ENCODE measurements around the gene DCDC2C. TPM values are rescaled to one million over a fixed set of nuclear protein-coding genes. Genes with fewer than 3 reads are reported as not detected.

The DCDC2C gene
- total and polyA plus RNA-seq, 9 of the 15 experiments (the other 6 are each of a cell fraction or from before 2014, with no cell fraction given): not detected

DNA sequence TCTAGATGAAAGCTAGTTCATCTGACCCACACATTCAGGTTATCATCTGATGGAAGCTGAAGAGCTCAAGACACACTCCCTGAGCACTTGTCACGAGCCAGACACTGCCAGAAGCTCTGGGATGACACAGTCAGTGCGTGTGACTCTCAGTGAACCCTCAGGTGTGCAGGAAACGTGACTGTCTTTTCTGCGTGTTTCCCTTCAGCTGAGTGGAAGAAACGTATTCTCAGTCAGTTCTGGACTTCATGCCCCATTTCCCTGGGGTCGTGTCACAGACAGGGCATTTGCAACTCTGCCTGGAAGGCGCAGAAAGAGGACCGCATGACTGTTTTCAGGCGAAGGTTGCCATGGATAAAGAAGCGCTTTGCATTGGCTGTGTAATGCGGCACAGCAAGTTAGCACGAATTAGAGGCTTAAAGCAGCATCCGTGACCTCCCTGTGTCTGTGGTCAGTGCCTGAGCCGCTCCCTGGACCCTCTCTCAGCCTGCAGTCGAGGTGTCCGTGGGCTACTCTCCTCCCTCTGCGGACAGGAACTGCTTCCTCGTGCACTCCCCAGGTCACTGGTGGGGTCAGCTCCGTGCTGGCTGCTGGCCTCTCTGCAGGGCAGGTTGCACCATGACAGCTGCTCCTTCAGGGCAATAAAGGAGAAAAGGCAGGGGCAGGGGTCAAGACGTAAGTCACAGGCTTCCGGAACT, 48.7 kb upstream of the DCDC2C start (continued):
- TF ChIP-seq, protein P1, sequence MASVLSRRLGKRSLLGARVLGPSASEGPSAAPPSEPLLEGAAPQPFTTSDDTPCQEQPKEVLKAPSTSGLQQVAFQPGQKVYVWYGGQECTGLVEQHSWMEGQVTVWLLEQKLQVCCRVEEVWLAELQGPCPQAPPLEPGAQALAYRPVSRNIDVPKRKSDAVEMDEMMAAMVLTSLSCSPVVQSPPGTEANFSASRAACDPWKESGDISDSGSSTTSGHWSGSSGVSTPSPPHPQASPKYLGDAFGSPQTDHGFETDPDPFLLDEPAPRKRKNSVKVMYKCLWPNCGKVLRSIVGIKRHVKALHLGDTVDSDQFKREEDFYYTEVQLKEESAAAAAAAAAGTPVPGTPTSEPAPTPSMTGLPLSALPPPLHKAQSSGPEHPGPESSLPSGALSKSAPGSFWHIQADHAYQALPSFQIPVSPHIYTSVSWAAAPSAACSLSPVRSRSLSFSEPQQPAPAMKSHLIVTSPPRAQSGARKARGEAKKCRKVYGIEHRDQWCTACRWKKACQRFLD (CRISPR knock-in tag; IDR thresholded peaks at IDR 0.05): no peak
- no peak for TF ChIP-seq ZNF507 (tag; conservative IDR thresholded peaks at IDR 0.05)
- no peak for TF ChIP-seq ETV6 (IDR thresholded peaks at IDR 0.05; ENCODE audit: borderline replicate concordance in 1 of 2, low read depth in 2 of 2, low read length in 1 of 2)
- TF ChIP-seq ETV6 (CRISPR knock-in tag; IDR thresholded peaks at IDR 0.05; ENCODE audit: borderline replicate concordance): no peak
- TF ChIP-seq GABPB2 (CRISPR knock-in tag; conservative IDR thresholded peaks at IDR 0.05): no peak
- no peak for TF ChIP-seq PURB (CRISPR knock-in tag; IDR thresholded peaks at IDR 0.05; ENCODE audit: low read depth)

DNA sequence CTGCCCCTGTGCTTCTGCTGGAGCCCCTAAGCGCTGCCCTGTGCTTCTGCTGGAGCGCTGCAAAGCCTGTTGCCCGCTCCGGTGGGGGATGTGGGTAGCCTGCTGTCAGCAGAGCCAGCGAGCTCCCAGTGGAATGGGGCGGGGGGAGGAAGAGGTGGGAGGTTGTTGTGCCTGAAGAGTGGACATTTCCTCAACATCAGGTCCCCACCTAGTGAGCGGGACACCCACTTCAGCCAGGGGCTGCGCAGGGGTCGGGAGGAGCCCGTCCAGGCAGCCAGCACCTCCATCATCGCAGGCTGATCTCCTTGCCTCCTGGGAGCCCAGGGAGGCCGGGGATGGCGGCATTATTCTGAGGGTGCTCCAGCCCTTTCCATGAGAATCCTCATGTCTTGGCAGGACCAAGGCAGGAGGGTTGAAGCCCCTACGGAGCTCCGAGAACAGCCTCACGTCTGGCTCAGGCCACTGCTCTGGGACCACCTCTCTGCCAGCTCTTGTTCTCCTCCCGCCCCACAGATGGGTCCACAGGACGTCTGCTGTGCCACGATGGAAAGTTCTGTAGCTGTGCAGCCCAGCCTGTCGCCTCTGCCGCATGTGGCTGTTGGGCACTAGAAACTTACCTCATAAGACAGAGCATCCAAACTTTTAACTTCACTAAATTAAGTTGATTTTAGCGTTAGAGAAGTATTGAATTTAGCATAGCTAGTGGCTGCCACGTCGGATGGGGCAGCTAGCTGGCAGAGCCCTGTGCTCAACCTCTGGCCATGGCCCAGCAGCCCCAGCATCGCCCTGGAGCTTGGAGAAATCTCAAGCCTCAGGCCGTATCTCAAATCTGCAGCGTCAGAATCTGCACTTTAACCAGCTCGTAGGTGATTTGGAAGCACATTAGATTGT, 47.3 kb upstream of the DCDC2C start:
- POLR2A ChIA-PET: interaction anchor here (0.5 to 1.0 kb wide), 4 partner anchors 100 to 820 kb away, joined by 3 to 5 read pairs (median 4); no protein-coding TSS in a partner anchor
- no peak for TF ChIP-seq ZBTB1 (CRISPR knock-in tag; IDR thresholded peaks at IDR 0.05; ENCODE audit: borderline replicate concordance, low read depth)
- TF ChIP-seq, protein P2, sequence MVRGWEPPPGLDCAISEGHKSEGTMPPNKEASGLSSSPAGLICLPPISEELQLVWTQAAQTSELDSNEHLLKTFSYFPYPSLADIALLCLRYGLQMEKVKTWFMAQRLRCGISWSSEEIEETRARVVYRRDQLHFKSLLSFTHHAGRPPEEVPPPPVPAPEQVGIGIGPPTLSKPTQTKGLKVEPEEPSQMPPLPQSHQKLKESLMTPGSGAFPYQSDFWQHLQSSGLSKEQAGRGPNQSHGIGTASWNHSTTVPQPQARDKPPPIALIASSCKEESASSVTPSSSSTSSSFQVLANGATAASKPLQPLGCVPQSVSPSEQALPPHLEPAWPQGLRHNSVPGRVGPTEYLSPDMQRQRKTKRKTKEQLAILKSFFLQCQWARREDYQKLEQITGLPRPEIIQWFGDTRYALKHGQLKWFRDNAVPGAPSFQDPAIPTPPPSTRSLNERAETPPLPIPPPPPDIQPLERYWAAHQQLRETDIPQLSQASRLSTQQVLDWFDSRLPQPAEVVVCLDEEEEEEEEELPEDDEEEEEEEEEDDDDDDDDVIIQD (CRISPR knock-in tag; IDR thresholded peaks at IDR 0.05): no peak
- no peak for TF ChIP-seq ZC3H4 (CRISPR knock-in tag; IDR thresholded peaks at IDR 0.05; ENCODE audit: borderline replicate concordance)
- TF ChIP-seq NR2C2 (CRISPR knock-in tag; IDR thresholded peaks at IDR 0.05): no peak
- TF ChIP-seq NR2C2 (tag; IDR thresholded peaks at IDR 0.05): 0 out of 2 replicates have a peak, but pooled peaks have one; percentile 85

More for the DNA sequence above, 47.3 kb upstream of the DCDC2C start:
- FAIRE-seq (no peak), ATAC-seq (no peak), DNase-seq (ENCODE audit: extremely low read depth in 1 of 4, low spot score in 3 of 4) (no peak)
- no TSS peak for BruUV-seq (replicated peaks)
- in situ Hi-C loops (cut with MboI) (loop anchor here (10.0 to 25.0 kb wide), 3 partner anchors 161 to 1544 kb away; no protein-coding TSS in a partner anchor), intact Hi-C loops (cut with micrococcal nuclease) (no loop called here)
- H3K4me3 ChIP-seq: no peak overlapping the region
- H3K9me1 ChIP-seq (ENCODE audit: control insufficient read depth, insufficient read depth, low read length): no peaks in the 10 kb centered on the region
- H3K27ac ChIP-seq (ENCODE audit: extremely low read depth, low read depth, low read length): no peak overlapping the region
- H3K4me1 ChIP-seq (replicated peaks in 1 of 2; ENCODE audit: control insufficient read depth in 2 of 2, insufficient read depth in 2 of 2, low read length in 2 of 2): peaks cover 0 to 16% of the 10 kb centered on the region in 2 experiments; a peak in 3 of 5 replicates
- H4K20me1 ChIP-seq (replicated peaks; ENCODE audit: control insufficient read depth, insufficient read depth, low read length): peaks cover 4% of the 10 kb centered on the region; the same call in 1 of the 2 replicates
- no peaks in the 10 kb centered on the region for H3K36me3 ChIP-seq (ENCODE audit: control insufficient read depth, insufficient read depth, low read length)
- no peaks in the 10 kb centered on the region for H3K79me2 ChIP-seq (ENCODE audit: control insufficient read depth, insufficient read depth, low read length)
- CTCF ChIA-PET (ENCODE audit: low intra/inter-chr PET ratio): no interaction called here
- no peaks in the 10 kb centered on the region for H3K9me3 ChIP-seq (replicated peaks; ENCODE audit: control insufficient read depth, insufficient read depth, low read depth, low read length)
- peaks cover 40 to 58% of the 10 kb centered on the region in 2 experiments for H3K27me3 ChIP-seq (ENCODE audit: control insufficient read depth in 2 of 2, insufficient read depth in 2 of 2, low read length in 2 of 2)
- no peak overlapping the region for H2AFZ ChIP-seq (ENCODE audit: low read depth, low read length)
- no peak overlapping the region for H3K9ac ChIP-seq (ENCODE audit: insufficient read depth in 1 of 2, low read depth in 2 of 2, low read length in 2 of 2)
- 5% methylated on average over 27 of the region's 28 CpGs for WGBS (ENCODE audit: insufficient coverage, low coverage, missing lambda C conversion rate)
- H3K4me2 ChIP-seq (ENCODE audit: insufficient read depth, low read length): no peak overlapping the region
